M059J (cell line): ENCODE results near the gene KNOP1. TPM values are rescaled to one million over a fixed set of nuclear protein-coding genes. Genes with fewer than 3 reads are reported as not detected.
"Not testable (repeated sequence)": the region's sequence is repeated elsewhere in the genome, so short reads cannot be mapped to it uniquely, and the experiment has no call there.

ENCODE experiments used
- DNase-seq: peaks from one replicate; pipeline ENCODE4 v3.0.0-alpha.2; 2012; ENCODE audit warnings: low read depth
- total RNA-seq: library from RNA; depleted of rRNA; stranded (reverse); fragments of >200 nt; shearing (Covaris generic); gene quantifications from 2 replicates; pipeline ENCODE4 v1.2.3, GENCODE V29; 2014; rRNA removed

Gene KNOP1
- total RNA-seq, 1 experiment from 2014 or later: 13.6 TPM

DNA sequence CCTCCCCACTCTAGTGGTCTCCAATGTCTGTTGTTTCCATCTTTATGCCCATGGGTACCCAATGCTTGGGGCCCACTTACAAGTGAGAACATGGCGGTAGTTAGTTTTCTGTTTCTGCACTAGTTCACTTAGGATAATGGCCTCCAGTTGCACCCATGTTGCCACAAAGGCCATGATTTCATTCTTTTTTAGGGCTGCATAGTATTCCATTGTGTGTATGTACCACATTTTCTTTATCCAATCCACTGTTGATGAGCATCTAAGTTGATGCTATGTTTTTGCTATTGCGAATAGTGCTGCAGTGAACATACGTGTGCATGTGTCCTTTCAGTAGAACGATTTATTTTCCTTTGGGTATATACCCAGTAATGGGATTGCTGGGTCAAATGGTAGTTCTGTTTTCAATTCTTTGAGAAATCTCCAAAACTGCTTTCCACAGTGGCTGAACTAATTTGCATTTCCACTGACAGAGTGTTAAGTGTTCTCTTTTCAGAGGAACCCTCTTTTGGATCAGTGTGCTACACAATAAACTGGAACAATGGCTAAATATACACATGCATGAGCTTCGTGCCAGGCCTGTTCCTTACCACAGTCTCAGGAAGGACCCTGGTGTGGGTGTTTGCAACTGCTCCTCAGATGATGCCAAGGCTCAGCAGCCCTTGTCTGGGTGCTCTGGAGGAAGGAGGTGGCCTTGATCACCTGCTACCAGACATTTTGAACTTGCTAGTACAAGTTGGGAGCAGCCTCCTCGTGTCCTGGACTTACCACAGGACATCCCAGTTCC lies 34.4 kb downstream of the KNOP1 start:
- DNase-seq: no peak

- DNase-seq: no peak
Observed at GRCh38 chr16:19681637-19682036, 36.4 kb downstream of the KNOP1 start.

- DNase-seq: peak; percentile 48
Observed at GRCh38 chr16:19680881-19681340, 37.1 kb downstream of the KNOP1 start.

GRCh38 chr16:19679281-19679680 lies 38.7 kb downstream of the KNOP1 start:
- DNase-seq: not testable (repeated sequence)

GRCh38 chr16:19678804-19679203 lies 39.2 kb downstream of the KNOP1 start:
- DNase-seq: no peak

GRCh38 chr16:19677402-19677801 lies 40.6 kb downstream of the KNOP1 start:
- no peak for DNase-seq

DNA sequence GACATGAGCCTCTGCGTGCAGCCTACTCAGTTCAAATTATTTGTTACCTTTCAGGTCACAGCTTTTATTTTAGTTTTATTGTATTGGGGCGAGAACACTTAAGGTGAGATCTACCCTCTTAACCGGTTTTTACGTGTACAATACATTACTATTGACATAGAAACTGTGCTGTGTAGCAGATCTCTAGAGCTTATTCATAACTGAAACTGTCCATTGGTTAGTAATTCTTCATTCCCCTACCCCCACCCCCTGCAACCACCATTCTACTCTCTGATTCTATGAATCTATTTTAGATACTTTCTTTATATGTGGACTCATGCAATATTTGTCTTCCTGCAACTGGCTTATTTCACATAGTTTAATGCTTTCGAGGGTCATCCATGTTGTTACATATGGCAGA lies 43.5 kb downstream of the KNOP1 start:
- no peak for DNase-seq

- DNase-seq: no peak
Observed at GRCh38 chr16:19672378-19672777, 45.6 kb downstream of the KNOP1 start.

DNA sequence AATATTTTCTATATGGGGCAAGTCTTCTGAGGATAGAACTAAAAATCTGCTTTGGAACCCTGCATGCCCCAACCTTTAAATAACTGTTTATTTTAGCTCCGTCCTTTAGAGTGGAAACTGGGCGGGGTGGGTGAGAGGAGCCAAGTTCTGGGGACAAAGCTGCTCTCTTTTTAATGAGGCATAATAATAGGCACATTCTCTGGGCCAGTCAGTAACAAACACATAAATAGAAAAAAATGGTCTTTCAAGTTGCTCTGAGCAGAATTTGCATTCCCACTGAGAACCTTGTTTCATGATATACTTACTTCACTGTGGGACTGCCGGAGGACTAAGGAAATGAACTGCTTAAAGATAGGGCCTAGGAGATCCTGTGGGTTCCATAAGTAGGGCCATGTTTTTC lies 51.5 kb downstream of the KNOP1 start:
- no peak for DNase-seq

DNA sequence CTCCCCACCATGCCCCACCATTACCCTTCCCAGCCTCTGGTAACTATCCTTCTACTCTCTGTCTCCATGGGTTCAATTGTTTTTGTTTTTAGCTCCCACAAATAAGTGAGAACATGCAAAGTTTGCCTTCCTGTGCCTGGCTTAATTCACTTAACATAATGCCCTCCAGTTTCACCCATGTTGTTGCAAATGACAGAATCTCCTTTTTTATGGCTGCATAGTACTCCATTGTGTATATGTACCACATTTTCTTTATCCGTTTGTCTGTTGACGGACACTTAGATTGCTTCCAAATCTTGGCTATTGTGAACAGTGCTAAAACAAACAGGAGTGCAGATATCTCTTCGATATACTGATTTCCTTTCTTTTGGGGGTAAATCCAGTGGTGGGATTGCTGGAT lies 52.7 kb downstream of the KNOP1 start:
- DNase-seq: not testable (repeated sequence)

- no peak for DNase-seq
Observed at GRCh38 chr16:19664166-19664565, 53.9 kb downstream of the KNOP1 start.

GRCh38 chr16:19662351-19662750 lies 55.7 kb downstream of the KNOP1 start:
- DNase-seq: no peak

GRCh38 chr16:19660432-19660831 lies 57.6 kb downstream of the KNOP1 start:
- DNase-seq: no peak

- no peak for DNase-seq
Observed at GRCh38 chr16:19659554-19659953, 58.5 kb downstream of the KNOP1 start.

DNA sequence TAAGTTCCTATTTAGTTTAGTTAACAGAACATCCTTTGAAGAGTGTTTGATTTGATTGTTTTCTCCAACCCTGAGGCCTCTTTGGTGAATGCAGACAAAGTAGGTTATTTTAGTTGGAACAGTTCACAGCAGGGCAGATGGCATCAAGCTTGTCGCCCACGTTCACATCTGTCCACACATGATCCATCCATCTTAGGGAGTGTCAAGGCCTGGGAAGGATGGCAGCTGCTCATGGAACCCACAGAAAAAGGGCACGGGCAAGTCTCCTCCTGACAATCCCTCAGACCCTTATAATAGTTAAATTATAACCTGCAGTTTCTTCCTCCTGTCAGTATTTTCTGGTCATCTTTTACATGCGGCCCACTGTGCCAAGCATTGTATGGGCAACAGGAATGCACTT lies 60.2 kb downstream of the KNOP1 start:
- no peak for DNase-seq

DNA sequence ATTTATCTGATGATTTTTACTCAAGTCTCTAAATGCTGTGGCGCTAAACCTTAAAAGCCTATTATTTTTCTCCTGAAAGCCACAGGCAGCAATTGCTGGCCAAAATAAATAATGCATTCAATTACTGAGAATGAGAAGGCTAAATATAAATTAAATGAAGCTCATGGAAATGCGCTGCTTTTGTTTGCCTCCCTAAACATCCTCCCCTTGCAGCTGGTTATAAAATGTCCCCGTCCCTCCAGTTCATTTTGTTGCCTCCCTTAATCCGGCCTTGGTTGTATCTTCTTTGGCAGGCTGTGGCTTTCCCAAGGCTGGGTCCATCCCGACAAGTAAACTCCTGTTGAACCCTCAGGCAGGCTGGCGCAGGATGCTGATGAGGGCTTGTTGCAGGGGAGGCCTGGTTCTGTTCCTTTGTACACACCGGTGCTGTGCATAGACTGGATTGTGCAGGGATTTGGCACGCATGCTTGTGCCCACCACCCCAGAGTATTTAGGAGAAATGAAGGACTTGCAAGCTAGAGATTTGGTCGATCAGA lies 62.7 kb downstream of the KNOP1 start:
- DNase-seq: no peak

- DNase-seq: no peak
Observed at GRCh38 chr16:19654147-19654546, 63.9 kb downstream of the KNOP1 start.

Other genes with a start within 250 kb of the KNOP1 start
- gene GDE1, start 196.1 kb downstream of the KNOP1 start, total RNA-seq: 62.4 and 65.7 TPM in 2 replicates
- gene CCP110, start 194.3 kb downstream of the KNOP1 start, total RNA-seq: 7.9 and 11.4 TPM in 2 replicates
- gene VPS35L, start 162.5 kb downstream of the KNOP1 start, total RNA-seq: 21.0 and 26.3 TPM in 2 replicates
- gene IQCK, start within 50 bp of the KNOP1 start, total RNA-seq: 6.9 and 9.7 TPM in 2 replicates
- gene GPRC5B, start 166.6 kb upstream of the KNOP1 start, total RNA-seq: 0.86 and 3.2 TPM in 2 replicates